Measurements from ENCODE around the gene AIP. TPM values are rescaled to one million over a fixed set of nuclear protein-coding genes. Genes with fewer than 3 reads are reported as not detected.
A peak's percentile ranks its signal among the peaks of the same experiment; 100 is the strongest.

AIP gene
- 10 to 100 TPM; 66.4 to 84.5 (median 69.8) TPM for total RNA-seq

DNA sequence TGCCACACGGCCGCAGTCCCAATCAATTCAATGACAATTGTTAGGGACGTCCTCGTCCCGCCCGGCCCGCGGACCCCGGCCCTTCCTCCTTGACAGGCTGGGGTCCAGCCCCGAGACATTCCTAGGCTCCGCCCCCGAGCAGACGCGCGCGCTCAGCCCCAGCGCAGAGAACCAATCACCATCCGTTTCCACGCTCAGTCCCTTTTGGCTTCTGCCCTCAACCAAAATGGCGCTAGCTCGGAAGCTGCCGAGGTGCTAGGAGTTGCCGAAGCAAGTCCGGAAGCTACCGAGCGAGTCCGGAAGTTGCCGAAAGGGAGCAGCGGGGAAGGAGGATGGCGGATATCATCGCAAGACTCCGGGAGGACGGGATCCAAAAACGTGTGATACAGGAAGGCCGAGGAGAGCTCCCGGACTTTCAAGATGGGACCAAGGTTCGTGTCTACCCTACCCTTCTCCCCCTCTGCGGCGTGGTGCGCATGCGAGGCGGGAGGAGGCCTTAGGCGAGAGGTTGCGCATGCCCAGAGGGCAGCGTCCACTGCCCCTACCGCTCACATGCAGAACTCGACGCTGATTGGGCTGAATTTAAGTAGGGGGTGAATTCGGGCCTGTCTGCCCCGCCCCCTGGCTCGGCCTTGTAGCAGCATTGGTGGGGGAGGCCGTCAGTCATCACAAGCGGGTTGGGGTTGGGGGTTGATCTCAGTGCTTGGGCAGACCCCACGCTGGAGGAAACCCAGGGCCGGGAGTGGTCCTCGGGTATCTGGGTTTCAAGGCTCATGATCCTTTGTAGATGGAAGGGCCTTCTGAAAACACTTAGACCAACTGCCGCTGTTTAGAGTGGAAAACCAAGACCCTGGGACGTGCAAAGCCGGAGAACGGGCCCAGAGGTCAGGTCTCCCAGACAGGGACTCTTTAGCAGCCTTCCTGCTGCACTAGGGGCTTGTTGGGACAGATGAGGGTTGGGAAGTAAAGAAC is at the start of gene AIP:
AIP (plus strand) TSS at position 200 of the 972 bp plus-strand sequence; CDS start at position 333, 133 bp downstream.
- H3K4me1 ChIP-seq = peaks cover 0 to 7% of the 10 kb centered on the region in 2 donors
- peak within 1 kb of the TSS; percentile 50 to 89 (median 66) for H3K4me3 ChIP-seq
- H3K9me3 ChIP-seq = no peaks in the 10 kb centered on the region
- intact Hi-C loops (cut with DNase I; ENCODE audit: low total_unique reads) = no loop called here
- peak within 1 kb of the TSS; percentile 89 to 95 for H3K27ac ChIP-seq
- peak; percentile 96 to 97 for DNase-seq (ENCODE audit: low spot score in 2 of 2)
- no peaks in the 10 kb centered on the region for H3K27me3 ChIP-seq
- H3K36me3 ChIP-seq = no peaks in the 10 kb centered on the region
- TF ChIP-seq, protein P1, sequence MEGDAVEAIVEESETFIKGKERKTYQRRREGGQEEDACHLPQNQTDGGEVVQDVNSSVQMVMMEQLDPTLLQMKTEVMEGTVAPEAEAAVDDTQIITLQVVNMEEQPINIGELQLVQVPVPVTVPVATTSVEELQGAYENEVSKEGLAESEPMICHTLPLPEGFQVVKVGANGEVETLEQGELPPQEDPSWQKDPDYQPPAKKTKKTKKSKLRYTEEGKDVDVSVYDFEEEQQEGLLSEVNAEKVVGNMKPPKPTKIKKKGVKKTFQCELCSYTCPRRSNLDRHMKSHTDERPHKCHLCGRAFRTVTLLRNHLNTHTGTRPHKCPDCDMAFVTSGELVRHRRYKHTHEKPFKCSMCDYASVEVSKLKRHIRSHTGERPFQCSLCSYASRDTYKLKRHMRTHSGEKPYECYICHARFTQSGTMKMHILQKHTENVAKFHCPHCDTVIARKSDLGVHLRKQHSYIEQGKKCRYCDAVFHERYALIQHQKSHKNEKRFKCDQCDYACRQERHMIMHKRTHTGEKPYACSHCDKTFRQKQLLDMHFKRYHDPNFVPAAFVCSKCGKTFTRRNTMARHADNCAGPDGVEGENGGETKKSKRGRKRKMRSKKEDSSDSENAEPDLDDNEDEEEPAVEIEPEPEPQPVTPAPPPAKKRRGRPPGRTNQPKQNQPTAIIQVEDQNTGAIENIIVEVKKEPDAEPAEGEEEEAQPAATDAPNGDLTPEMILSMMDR (IDR thresholded peaks at IDR 0.05) = peak; percentile 7 to 36 (median 30)
- TF ChIP-seq POLR2AphosphoS5 (IDR thresholded peaks at IDR 0.05) (peak; percentile 80 to 88 (median 85)), POLR2A (IDR thresholded peaks at IDR 0.05) (peak; percentile 58)

DNA sequence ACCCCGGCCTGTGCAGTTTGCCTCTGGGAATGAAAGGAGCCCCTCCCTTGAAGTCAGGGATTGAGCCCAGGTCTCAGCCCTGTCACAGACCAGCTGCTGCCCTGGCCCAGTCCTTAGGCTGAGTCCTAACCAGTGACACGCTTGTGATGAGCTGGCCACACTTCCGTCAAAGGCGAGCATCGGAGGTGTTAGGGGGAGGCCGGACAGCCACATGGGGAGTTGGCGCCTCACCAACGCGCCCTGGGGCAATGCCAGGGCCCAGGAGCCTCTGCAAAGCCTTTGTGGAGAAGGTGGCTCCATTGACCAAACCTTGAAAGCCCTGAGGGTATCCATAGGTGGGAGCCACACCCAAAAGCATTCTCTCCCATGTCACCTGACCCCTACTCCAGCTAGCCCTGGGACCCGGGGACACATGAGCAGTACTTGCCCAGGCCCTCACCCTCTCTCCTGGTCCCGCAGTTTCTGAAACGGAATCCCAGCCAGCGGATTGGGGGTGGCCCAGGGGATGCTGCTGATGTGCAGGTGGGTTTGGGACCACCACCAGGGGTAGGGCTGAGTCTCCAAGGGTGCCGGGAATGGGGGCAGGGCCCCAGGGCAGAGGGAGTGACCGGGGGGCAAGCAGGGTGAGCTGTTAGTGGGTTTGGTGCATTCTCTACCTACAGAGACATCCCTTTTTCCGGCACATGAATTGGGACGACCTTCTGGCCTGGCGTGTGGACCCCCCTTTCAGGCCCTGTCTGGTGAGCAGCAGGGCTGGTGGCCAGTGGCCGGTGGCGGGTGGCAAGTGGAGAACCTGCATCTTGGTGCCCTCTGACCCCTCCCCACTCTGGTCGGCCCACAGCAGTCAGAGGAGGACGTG is 49.1 kb upstream of the AIP start:
- no peaks in the 10 kb centered on the region for H3K9me3 ChIP-seq
- H3K4me3 ChIP-seq = no peak overlapping the region
- intact Hi-C loops (cut with DNase I; ENCODE audit: low total_unique reads) = no loop called here
- H3K4me1 ChIP-seq = peaks cover 0 to 8% of the 10 kb centered on the region in 2 donors
- H3K36me3 ChIP-seq = no peaks in the 10 kb centered on the region
- no peaks in the 10 kb centered on the region for H3K27me3 ChIP-seq
- H3K27ac ChIP-seq = no peak overlapping the region
- TF ChIP-seq, protein P1 (IDR thresholded peaks at IDR 0.05) = no peak
- TF ChIP-seq POLR2AphosphoS5 (IDR thresholded peaks at IDR 0.05) (no peak), POLR2A (IDR thresholded peaks at IDR 0.05) (no peak)
- no peak for DNase-seq (ENCODE audit: low spot score in 2 of 2)

DNA sequence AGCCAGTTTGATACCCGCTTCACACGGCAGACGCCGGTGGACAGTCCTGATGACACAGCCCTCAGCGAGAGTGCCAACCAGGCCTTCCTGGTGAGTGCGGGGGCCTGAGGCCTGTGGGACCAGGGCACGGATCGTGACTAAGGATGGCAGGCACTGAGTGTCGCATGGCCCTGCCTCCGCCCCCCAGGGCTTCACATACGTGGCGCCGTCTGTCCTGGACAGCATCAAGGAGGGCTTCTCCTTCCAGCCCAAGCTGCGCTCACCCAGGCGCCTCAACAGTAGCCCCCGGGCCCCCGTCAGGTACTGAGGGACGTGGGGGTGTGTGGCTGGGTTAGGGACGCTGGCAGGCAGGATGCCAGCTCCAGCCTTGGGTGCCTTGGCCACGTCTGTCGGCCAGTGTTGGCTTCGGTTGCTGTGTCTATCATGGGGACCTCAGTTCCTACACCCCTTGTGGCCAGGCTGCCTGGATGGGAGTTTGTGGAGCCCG is 48.4 kb upstream of the AIP start:
- TF ChIP-seq POLR2AphosphoS5 (IDR thresholded peaks at IDR 0.05) = no peak
- TF ChIP-seq, protein P1 (IDR thresholded peaks at IDR 0.05) = no peak
- no peak for TF ChIP-seq POLR2A (IDR thresholded peaks at IDR 0.05)
- H3K36me3 ChIP-seq = no peaks in the 10 kb centered on the region

DNA sequence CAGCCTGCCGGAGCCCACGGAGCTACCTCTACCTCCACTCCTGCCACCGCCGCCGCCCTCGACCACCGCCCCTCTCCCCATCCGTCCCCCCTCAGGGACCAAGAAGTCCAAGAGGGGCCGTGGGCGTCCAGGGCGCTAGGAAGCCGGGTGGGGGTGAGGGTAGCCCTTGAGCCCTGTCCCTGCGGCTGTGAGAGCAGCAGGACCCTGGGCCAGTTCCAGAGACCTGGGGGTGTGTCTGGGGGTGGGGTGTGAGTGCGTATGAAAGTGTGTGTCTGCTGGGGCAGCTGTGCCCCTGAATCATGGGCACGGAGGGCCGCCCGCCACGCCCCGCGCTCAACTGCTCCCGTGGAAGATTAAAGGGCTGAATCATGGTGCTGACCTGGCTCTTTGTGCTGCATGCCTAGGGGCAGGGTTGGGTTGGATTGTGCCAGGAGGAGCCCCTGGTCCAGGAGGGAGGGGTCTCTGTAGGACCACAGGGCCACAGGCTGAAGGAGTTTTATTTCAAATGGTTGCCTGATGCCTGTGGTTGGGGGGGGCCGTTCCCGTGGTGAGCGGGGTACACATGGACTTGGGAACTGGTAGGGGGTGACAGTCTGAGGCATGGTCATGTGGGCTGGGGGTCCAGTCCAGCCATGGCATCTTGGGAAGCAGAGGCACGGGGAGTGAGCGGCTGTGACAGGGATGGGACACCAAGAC is 47.6 kb upstream of the AIP start:
- peaks cover 0 to 5% of the 10 kb centered on the region in 2 donors for H3K4me1 ChIP-seq
- H3K27me3 ChIP-seq = no peaks in the 10 kb centered on the region
- no peak overlapping the region for H3K4me3 ChIP-seq
- H3K36me3 ChIP-seq = no peaks in the 10 kb centered on the region
- DNase-seq (ENCODE audit: low spot score in 2 of 2) = no peak
- H3K27ac ChIP-seq = peak overlapping the region in 1 of 2 donors; percentile 64
- H3K9me3 ChIP-seq = no peaks in the 10 kb centered on the region
- TF ChIP-seq POLR2A (IDR thresholded peaks at IDR 0.05) = no peak
- TF ChIP-seq, protein P1 (IDR thresholded peaks at IDR 0.05) = no peak
- no peak for TF ChIP-seq POLR2AphosphoS5 (IDR thresholded peaks at IDR 0.05)
- intact Hi-C loops (cut with DNase I; ENCODE audit: low total_unique reads) = loop anchor here (5.0 kb wide), 1 partner anchor 1228 kb away; no protein-coding TSS in a partner anchor

More for the DNA sequence above, 48.4 kb upstream of the AIP start:
- intact Hi-C loops (cut with DNase I; ENCODE audit: low total_unique reads) = no loop called here
- H3K9me3 ChIP-seq = no peaks in the 10 kb centered on the region
- DNase-seq (ENCODE audit: low spot score in 2 of 2) = no peak
- no peaks in the 10 kb centered on the region for H3K27me3 ChIP-seq
- peaks cover 0 to 2% of the 10 kb centered on the region in 2 donors for H3K4me1 ChIP-seq
- no peak overlapping the region for H3K27ac ChIP-seq
- no peak overlapping the region for H3K4me3 ChIP-seq
